ENCODE measurements around the gene CCL14. TPM values are rescaled to one million over a fixed set of nuclear protein-coding genes. Genes with fewer than 3 reads are reported as not detected.

CCL14 gene
- total RNA-seq, 1 experiment from 2014 or later, result not detected

DNA sequence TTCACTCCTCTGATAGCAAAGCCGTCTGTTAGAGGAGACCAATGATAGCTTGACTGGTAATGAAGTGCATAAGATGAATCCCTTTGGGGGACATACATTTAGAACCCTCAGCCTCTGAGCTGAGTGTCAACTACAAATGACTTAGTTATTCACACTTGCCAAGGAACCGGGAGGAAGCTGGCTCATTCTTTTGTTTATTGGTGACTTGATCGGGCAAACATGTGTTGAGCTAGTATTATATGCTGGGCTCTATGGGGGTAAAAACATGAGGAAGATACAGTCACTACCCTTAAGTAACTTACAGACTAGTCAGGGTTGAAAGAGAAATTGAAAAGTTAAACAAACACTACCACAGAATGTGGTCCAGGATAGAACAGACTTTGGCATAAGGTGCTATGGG is 8.2 kb downstream of the CCL14 start:
- Histone ChIP-seq H2AK5ac (ENCODE audit: insufficient read length, low read length) (no peak overlapping the region), H4K5ac (ENCODE audit: insufficient read length, low read depth, low read length) (no peak overlapping the region), H3K23me2 (ENCODE audit: insufficient read length, low read depth, low read length, poor library complexity, severe bottlenecking) (no peaks in the 10 kb centered on the region), H3K27me3 (ENCODE audit: insufficient read depth, low read length) (no peaks in the 10 kb centered on the region), H2BK15ac (ENCODE audit: low read depth, low read length) (no peak overlapping the region), H3K23ac (ENCODE audit: insufficient read length, low read depth, low read length) (no peak overlapping the region), H3K56ac (ENCODE audit: insufficient read length, low read depth, low read length) (no peak overlapping the region), H3T11ph (ENCODE audit: low read length) (no peak overlapping the region), H2BK12ac (ENCODE audit: insufficient read length, low read depth, low read length) (no peak overlapping the region), H3K79me2 (ENCODE audit: insufficient read depth, low read length) (no peaks in the 10 kb centered on the region), H3K79me1 (ENCODE audit: insufficient read depth, low read depth, low read length, poor library complexity, severe bottlenecking) (no peaks in the 10 kb centered on the region), H3K14ac (ENCODE audit: insufficient read depth, low read length) (no peak overlapping the region), H3K9ac (ENCODE audit: extremely low read depth, insufficient read length, low read length) (no peak overlapping the region), H4K20me1 (ENCODE audit: control insufficient read depth, insufficient read depth, insufficient read length) (no peaks in the 10 kb centered on the region), H2BK5ac (ENCODE audit: insufficient read length, low read length) (no peak overlapping the region), H4K8ac (replicated peaks; ENCODE audit: insufficient read length, low read depth, low read length) (no peak overlapping the region), H3K4me2 (ENCODE audit: insufficient read depth, insufficient read length, low read length) (no peak overlapping the region), H3K4me1 (ENCODE audit: insufficient read depth, low read length) (no peaks in the 10 kb centered on the region), H2BK20ac (ENCODE audit: low read depth, low read length, poor library complexity, severe bottlenecking) (no peak overlapping the region), H3K27ac (ENCODE audit: insufficient read length, low read depth, low read length) (no peak overlapping the region), H3K9me3 (ENCODE audit: control insufficient read depth, low read depth, low read length) (no peaks in the 10 kb centered on the region), H2AFZ (ENCODE audit: low read length) (no peak overlapping the region), H2BK120ac (ENCODE audit: low read depth, low read length, poor library complexity, severe bottlenecking) (no peak overlapping the region), H4K91ac (ENCODE audit: insufficient read length, low read depth, low read length) (no peak overlapping the region), H3K4ac (ENCODE audit: low read depth, low read length) (no peak overlapping the region), H3K18ac (ENCODE audit: insufficient read length, low read depth, low read length) (no peak overlapping the region)
- Mint-ChIP-seq H3K27me3 (ENCODE audit: low read depth) (peaks cover 2% of the 10 kb centered on the region), H3K36me3 (ENCODE audit: insufficient read depth in 1 of 3, low read depth in 3 of 3) (no peaks in the 10 kb centered on the region), H3K9me3 (no peaks in the 10 kb centered on the region), H3K4me1 (peaks cover 3 to 5% of the 10 kb centered on the region in 2 experiments; a peak in 2 of 4 replicates), H3K4me3 (no peak overlapping the region), H3K27ac (no peak overlapping the region)
- no peak for DNase-seq
- WGBS (ENCODE audit: extremely low coverage, insufficient read length, low lambda C conversion rate), result no CpG with 5 or more reads among the region's 3 CpGs
- TF ChIP-seq, protein P1, sequence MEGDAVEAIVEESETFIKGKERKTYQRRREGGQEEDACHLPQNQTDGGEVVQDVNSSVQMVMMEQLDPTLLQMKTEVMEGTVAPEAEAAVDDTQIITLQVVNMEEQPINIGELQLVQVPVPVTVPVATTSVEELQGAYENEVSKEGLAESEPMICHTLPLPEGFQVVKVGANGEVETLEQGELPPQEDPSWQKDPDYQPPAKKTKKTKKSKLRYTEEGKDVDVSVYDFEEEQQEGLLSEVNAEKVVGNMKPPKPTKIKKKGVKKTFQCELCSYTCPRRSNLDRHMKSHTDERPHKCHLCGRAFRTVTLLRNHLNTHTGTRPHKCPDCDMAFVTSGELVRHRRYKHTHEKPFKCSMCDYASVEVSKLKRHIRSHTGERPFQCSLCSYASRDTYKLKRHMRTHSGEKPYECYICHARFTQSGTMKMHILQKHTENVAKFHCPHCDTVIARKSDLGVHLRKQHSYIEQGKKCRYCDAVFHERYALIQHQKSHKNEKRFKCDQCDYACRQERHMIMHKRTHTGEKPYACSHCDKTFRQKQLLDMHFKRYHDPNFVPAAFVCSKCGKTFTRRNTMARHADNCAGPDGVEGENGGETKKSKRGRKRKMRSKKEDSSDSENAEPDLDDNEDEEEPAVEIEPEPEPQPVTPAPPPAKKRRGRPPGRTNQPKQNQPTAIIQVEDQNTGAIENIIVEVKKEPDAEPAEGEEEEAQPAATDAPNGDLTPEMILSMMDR (conservative IDR thresholded peaks at IDR 0.05), result no peak

Data from H9 (cell line).